ENCODE results near the gene ALOX12B. TPM values are rescaled to one million over a fixed set of nuclear protein-coding genes. Genes with fewer than 3 reads are reported as not detected.

Gene ALOX12B
- total and polyA plus RNA-seq, 2 of the 8 experiments (the other 6 are each of a cell fraction or from before 2014, with no cell fraction given) = 0.86 TPM; not detected in 1

DNA sequence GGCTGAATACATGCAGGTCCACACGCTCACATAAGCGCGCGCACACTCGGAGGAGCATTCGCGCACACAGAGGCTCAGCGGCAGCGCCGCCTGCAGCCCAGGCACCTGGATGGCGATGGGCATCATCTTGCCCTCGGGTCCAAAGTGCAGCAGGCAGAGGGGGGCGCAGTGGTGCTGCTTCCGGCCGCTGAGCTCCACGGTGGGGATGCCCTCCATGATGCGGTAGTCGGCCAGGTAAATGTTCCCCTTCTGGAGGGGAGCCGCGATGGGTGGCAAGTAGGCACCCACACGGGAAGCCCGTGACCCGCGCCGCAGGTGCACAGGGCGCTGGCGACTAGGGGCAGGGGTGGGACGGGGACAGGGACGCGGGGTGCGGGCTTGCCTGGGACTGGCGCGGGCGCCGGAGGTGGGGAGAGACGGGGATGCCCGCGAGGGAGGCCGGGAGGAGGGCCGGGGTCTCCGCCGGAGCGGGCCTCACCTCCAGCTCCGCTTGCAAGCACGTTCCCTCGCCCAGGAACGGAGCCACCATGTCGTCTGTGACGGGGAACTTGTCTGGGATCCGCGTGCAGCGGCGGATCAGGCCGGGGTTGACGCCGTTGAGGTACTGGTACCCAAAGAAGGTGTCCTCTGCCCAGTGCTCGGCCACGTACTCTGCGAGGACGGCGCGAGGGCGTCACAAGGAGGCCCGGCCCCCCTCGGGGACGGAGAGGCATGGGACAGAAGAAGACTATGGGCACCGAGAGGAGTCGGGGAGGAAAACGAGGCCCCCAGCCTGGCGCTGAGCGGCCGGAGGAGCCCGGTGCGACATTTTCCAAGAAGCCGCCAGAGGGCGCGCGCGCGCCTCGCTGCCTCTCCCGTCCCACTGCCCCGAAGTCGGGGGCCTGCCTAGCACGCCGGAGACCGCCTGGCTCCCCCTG, 8.0 kb downstream of the ALOX12B start (continued):
- TF ChIP-seq, protein P1, sequence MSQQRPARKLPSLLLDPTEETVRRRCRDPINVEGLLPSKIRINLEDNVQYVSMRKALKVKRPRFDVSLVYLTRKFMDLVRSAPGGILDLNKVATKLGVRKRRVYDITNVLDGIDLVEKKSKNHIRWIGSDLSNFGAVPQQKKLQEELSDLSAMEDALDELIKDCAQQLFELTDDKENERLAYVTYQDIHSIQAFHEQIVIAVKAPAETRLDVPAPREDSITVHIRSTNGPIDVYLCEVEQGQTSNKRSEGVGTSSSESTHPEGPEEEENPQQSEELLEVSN (IDR thresholded peaks at IDR 0.05) = peak; percentile 12
- TF ChIP-seq TCF12 (IDR thresholded peaks at IDR 0.05; ENCODE audit: low read depth, low read length) (no peak), CHD7 (IDR thresholded peaks at IDR 0.05; ENCODE audit: insufficient replicate concordance, low read length) (no peak), JUND (IDR thresholded peaks at IDR 0.05; ENCODE audit: low read length) (peak; percentile 46; the same call in 1 of the 2 replicates)
- TF ChIP-seq, protein P2, sequence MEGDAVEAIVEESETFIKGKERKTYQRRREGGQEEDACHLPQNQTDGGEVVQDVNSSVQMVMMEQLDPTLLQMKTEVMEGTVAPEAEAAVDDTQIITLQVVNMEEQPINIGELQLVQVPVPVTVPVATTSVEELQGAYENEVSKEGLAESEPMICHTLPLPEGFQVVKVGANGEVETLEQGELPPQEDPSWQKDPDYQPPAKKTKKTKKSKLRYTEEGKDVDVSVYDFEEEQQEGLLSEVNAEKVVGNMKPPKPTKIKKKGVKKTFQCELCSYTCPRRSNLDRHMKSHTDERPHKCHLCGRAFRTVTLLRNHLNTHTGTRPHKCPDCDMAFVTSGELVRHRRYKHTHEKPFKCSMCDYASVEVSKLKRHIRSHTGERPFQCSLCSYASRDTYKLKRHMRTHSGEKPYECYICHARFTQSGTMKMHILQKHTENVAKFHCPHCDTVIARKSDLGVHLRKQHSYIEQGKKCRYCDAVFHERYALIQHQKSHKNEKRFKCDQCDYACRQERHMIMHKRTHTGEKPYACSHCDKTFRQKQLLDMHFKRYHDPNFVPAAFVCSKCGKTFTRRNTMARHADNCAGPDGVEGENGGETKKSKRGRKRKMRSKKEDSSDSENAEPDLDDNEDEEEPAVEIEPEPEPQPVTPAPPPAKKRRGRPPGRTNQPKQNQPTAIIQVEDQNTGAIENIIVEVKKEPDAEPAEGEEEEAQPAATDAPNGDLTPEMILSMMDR (IDR thresholded peaks at IDR 0.05; ENCODE audit: control extremely low read depth in 1 of 3, insufficient read depth in 1 of 3, low read depth in 1 of 3, low read length in 3 of 3) = peak; percentile 95 to 96 (median 96)
